ENCODE measurements around the gene PIK3C2G. TPM values are rescaled to one million over a fixed set of nuclear protein-coding genes. Genes with fewer than 3 reads are reported as not detected.
A peak's percentile ranks its signal among the peaks of the same experiment; 100 is the strongest.

PIK3C2G gene
- total RNA-seq, 1 experiment from 2014 or later, result not detected

- Histone ChIP-seq H3K9me3 (ENCODE audit: low read length) (no peaks in the 10 kb centered on the region), H3K9ac (ENCODE audit: low read length) (no peak overlapping the region), H4K20me1 (ENCODE audit: low read length) (no peaks in the 10 kb centered on the region), H3K4me2 (ENCODE audit: low read length) (no peak overlapping the region), H3K4me3 (ENCODE audit: low read length) (no peak overlapping the region), H3K79me2 (ENCODE audit: low read length) (no peaks in the 10 kb centered on the region), H3K9me2 (replicated peaks; ENCODE audit: low read length) (no peaks in the 10 kb centered on the region), H3F3A (ENCODE audit: low read length, unreplicated experiment) (no peaks in the 10 kb centered on the region), H3K27me3 (ENCODE audit: low read length) (no peaks in the 10 kb centered on the region), H3K36me3 (ENCODE audit: low read depth, low read length) (no peaks in the 10 kb centered on the region), H3K4me1 (ENCODE audit: insufficient read depth, low read length) (peaks cover 19% of the 10 kb centered on the region), H2AFZ (ENCODE audit: low read length) (no peak overlapping the region), H3K27ac (ENCODE audit: low read length) (no peak overlapping the region)
- DNase-seq, result peak; percentile 56
- no peak for TF ChIP-seq EZH2phosphoT487 (IDR thresholded peaks at IDR 0.05; ENCODE audit: borderline replicate concordance, low read length)
- no peak for TF ChIP-seq EZH2 (IDR thresholded peaks at IDR 0.05; ENCODE audit: low read length, unreplicated experiment)
- TF ChIP-seq, protein P1, sequence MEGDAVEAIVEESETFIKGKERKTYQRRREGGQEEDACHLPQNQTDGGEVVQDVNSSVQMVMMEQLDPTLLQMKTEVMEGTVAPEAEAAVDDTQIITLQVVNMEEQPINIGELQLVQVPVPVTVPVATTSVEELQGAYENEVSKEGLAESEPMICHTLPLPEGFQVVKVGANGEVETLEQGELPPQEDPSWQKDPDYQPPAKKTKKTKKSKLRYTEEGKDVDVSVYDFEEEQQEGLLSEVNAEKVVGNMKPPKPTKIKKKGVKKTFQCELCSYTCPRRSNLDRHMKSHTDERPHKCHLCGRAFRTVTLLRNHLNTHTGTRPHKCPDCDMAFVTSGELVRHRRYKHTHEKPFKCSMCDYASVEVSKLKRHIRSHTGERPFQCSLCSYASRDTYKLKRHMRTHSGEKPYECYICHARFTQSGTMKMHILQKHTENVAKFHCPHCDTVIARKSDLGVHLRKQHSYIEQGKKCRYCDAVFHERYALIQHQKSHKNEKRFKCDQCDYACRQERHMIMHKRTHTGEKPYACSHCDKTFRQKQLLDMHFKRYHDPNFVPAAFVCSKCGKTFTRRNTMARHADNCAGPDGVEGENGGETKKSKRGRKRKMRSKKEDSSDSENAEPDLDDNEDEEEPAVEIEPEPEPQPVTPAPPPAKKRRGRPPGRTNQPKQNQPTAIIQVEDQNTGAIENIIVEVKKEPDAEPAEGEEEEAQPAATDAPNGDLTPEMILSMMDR (conservative IDR thresholded peaks at IDR 0.05; ENCODE audit: low read depth, low read length), result no peak
- intact Hi-C loops (cut with micrococcal nuclease), result no loop called here
- no TSS peak for BruUV-seq (replicated peaks)
- POLR2A ChIA-PET (ENCODE audit: unreplicated experiment), result no interaction called here
- CTCF ChIA-PET, result no interaction called here
- peak; percentile 48; the same call in 1 of the 2 replicates for ATAC-seq
These were observed 211.0 kb downstream of the PIK3C2G start for GRCh38 chr12:18472304-18472703.

DNA sequence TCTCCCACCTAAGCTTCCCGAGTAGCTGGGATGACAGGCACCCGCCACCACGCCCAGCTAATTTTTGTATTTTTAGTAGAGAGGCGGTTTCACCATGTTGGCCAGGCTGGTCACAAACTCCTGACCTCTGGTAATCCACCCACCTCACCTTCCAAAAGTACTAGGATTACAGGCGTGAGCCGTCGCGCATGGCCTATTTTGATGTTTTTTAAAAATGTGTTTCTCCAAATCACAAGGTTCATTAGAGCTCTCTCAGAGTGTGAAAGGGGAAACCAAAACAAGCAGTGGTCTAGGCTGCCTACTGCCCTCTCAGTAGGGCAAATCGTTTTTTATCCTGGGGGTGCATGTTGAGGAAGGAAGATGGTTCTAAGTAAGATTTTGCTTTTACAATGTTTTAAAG lies 211.5 kb downstream of the PIK3C2G start:
- Histone ChIP-seq H3K36me3 (ENCODE audit: low read depth, low read length) (no peaks in the 10 kb centered on the region), H3K4me3 (ENCODE audit: low read length) (no peak overlapping the region), H3K4me2 (ENCODE audit: low read length) (no peak overlapping the region), H3K27ac (ENCODE audit: low read length) (no peak overlapping the region), H3F3A (ENCODE audit: low read length, unreplicated experiment) (no peaks in the 10 kb centered on the region), H3K9me3 (ENCODE audit: low read length) (no peaks in the 10 kb centered on the region), H3K4me1 (ENCODE audit: insufficient read depth, low read length) (peaks cover 15% of the 10 kb centered on the region), H3K9me2 (replicated peaks; ENCODE audit: low read length) (no peaks in the 10 kb centered on the region), H2AFZ (ENCODE audit: low read length) (no peak overlapping the region), H4K20me1 (ENCODE audit: low read length) (no peaks in the 10 kb centered on the region), H3K27me3 (ENCODE audit: low read length) (no peaks in the 10 kb centered on the region), H3K79me2 (ENCODE audit: low read length) (no peaks in the 10 kb centered on the region), H3K9ac (ENCODE audit: low read length) (no peak overlapping the region)
- TF ChIP-seq, protein P1 (conservative IDR thresholded peaks at IDR 0.05; ENCODE audit: low read depth, low read length), result no peak
- no peak for TF ChIP-seq EZH2phosphoT487 (IDR thresholded peaks at IDR 0.05; ENCODE audit: borderline replicate concordance, low read length)
- TF ChIP-seq EZH2 (IDR thresholded peaks at IDR 0.05; ENCODE audit: low read length, unreplicated experiment), result no peak
- CTCF ChIA-PET, result no interaction called here
- DNase-seq (no peak), ATAC-seq (no peak)
- BruUV-seq (replicated peaks), result no TSS peak
- intact Hi-C loops (cut with micrococcal nuclease), result no loop called here
- POLR2A ChIA-PET (ENCODE audit: unreplicated experiment), result no interaction called here

DNA sequence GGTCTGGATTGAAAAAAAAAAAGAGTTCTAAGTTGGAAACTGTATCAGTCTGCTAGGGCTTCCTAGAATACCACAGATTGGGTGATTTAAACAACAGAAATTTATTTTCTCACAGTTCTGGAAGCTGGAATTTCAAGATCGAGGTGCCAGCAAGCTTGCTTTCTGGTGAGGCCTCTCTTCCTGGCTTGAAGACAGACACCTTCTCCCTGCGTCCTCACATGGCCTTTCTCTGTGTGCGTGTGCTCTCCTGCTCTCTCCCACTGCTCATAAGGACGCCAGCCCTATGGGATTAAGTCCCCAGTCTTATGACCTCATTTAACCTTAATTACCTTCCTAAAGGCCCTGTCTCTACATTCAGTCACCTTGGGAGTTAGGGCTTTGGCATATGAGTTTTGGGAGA lies 215.5 kb downstream of the PIK3C2G start:
- Histone ChIP-seq H2AFZ (ENCODE audit: low read length) (no peak overlapping the region), H4K20me1 (ENCODE audit: low read length) (no peaks in the 10 kb centered on the region), H3K9me2 (replicated peaks; ENCODE audit: low read length) (no peaks in the 10 kb centered on the region), H3F3A (ENCODE audit: low read length, unreplicated experiment) (no peaks in the 10 kb centered on the region), H3K36me3 (ENCODE audit: low read depth, low read length) (no peaks in the 10 kb centered on the region), H3K79me2 (ENCODE audit: low read length) (no peaks in the 10 kb centered on the region), H3K27me3 (ENCODE audit: low read length) (no peaks in the 10 kb centered on the region), H3K4me1 (ENCODE audit: insufficient read depth, low read length) (no peaks in the 10 kb centered on the region), H3K4me3 (ENCODE audit: low read length) (no peak overlapping the region), H3K9me3 (ENCODE audit: low read length) (no peaks in the 10 kb centered on the region), H3K9ac (ENCODE audit: low read length) (no peak overlapping the region), H3K27ac (ENCODE audit: low read length) (no peak overlapping the region), H3K4me2 (ENCODE audit: low read length) (no peak overlapping the region)
- no peak for ATAC-seq
- TF ChIP-seq, protein P1 (conservative IDR thresholded peaks at IDR 0.05; ENCODE audit: low read depth, low read length), result no peak
- no peak for TF ChIP-seq EZH2phosphoT487 (IDR thresholded peaks at IDR 0.05; ENCODE audit: borderline replicate concordance, low read length)
- no peak for TF ChIP-seq EZH2 (IDR thresholded peaks at IDR 0.05; ENCODE audit: low read length, unreplicated experiment)
- POLR2A ChIA-PET (ENCODE audit: unreplicated experiment), result no interaction called here
- CTCF ChIA-PET, result no interaction called here
- intact Hi-C loops (cut with micrococcal nuclease), result no loop called here
- no TSS peak for BruUV-seq (replicated peaks)
- no peak for DNase-seq

Data from PC-3 (cell line).